Mesenchymal stem cell (in vitro differentiated cells and primary cell): ENCODE measurements around the gene PBOV1.

ENCODE experiments used
- DNase-seq: peaks from one replicate; pipeline ENCODE4 v3.0.0-alpha.2; 2013
- H2AFZ ChIP-seq: one replicate; pipeline ENCODE4 v1.6.1; 2013; ENCODE audit warnings: low read depth, mild to moderate bottlenecking, control low read depth, inconsistent platforms, low read length, moderate library complexity
- H2AK5ac ChIP-seq: 2 replicates; pipeline ENCODE4 v1.6.1; 2013; ENCODE audit warnings: low read length, moderate library complexity, mild to moderate bottlenecking, inconsistent platforms; ENCODE audit not compliant: severe bottlenecking
- H2BK120ac ChIP-seq: one replicate; pipeline ENCODE4 v1.6.1; 2013; ENCODE audit warnings: low read depth, mild to moderate bottlenecking, inconsistent platforms, low read length, moderate library complexity
- H2BK12ac ChIP-seq, 2 experiments: one replicate each; pipeline ENCODE4 v1.6.1; 2013; ENCODE audit warnings: inconsistent platforms in 2 of 2, low read length in 2 of 2, mild to moderate bottlenecking in 2 of 2, moderate library complexity in 2 of 2, control low read depth in 1 of 2
- H2BK15ac ChIP-seq: one replicate; pipeline ENCODE4 v1.6.1; 2013; ENCODE audit warnings: mild to moderate bottlenecking, low read depth, inconsistent platforms; ENCODE audit not compliant: poor library complexity, severe bottlenecking
- H2BK5ac ChIP-seq: 2 replicates; pipeline ENCODE4 v1.6.1; 2013; ENCODE audit warnings: low read depth, mild to moderate bottlenecking, low read length, control low read depth, inconsistent platforms; ENCODE audit not compliant: poor library complexity, severe bottlenecking
- H3K14ac ChIP-seq, 2 experiments: one replicate each; pipeline ENCODE4 v1.6.1; 2013; ENCODE audit warnings: inconsistent platforms in 2 of 2, low read length in 2 of 2, control low read depth in 1 of 2, mild to moderate bottlenecking in 1 of 2, moderate library complexity in 1 of 2
- H3K18ac ChIP-seq, 2 experiments: one replicate each; pipeline ENCODE4 v1.6.1; 2013; ENCODE audit warnings: inconsistent platforms in 2 of 2, low read length in 2 of 2, control low read depth in 1 of 2, low read depth in 1 of 2, mild to moderate bottlenecking in 1 of 2
- H3K23ac ChIP-seq, 2 experiments: one replicate each; pipeline ENCODE4 v1.6.1; 2013; ENCODE audit warnings: inconsistent platforms in 2 of 2, low read length in 2 of 2, mild to moderate bottlenecking in 2 of 2, moderate library complexity in 2 of 2, control low read depth in 1 of 2
- H3K27ac ChIP-seq: 2 replicates; pipeline ENCODE4 v1.5.1; 2013; ENCODE audit warnings: mild to moderate bottlenecking, moderate library complexity, low read length, control low read depth, inconsistent platforms; ENCODE audit not compliant: poor library complexity, severe bottlenecking
- H3K27me3 ChIP-seq, 2 experiments: 2 replicates each; pipeline versions ENCODE4 v1.6.1 to v1.7.0; 2013; ENCODE audit warnings: low read length in 2 of 2, mild to moderate bottlenecking in 2 of 2, moderate library complexity in 2 of 2, control low read depth in 1 of 2, inconsistent platforms in 1 of 2; ENCODE audit not compliant: control insufficient read depth in 1 of 2, insufficient read depth in 1 of 2
- H3K36me3 ChIP-seq, 2 experiments: 2 replicates each; pipeline versions ENCODE4 v1.6.1 to v1.7.0; 2013; ENCODE audit warnings: low read length in 2 of 2, control low read depth in 1 of 2, inconsistent platforms in 1 of 2, low read depth in 1 of 2, mild to moderate bottlenecking in 1 of 2; ENCODE audit not compliant: insufficient read depth in 2 of 2, control insufficient read depth in 1 of 2
- H3K4ac ChIP-seq, 2 experiments: one replicate each; pipeline ENCODE4 v1.6.1; 2013; ENCODE audit warnings: inconsistent platforms in 2 of 2, low read length in 2 of 2, mild to moderate bottlenecking in 2 of 2, moderate library complexity in 2 of 2, control low read depth in 1 of 2, low read depth in 1 of 2
- H3K4me1 ChIP-seq: 2 replicates; pipeline ENCODE4 v1.6.1; 2013; ENCODE audit warnings: low read depth, low read length, control low read depth; ENCODE audit not compliant: control insufficient read depth, insufficient read depth
- H3K4me2 ChIP-seq: 2 replicates; pipeline ENCODE4 v1.6.1; 2013; ENCODE audit warnings: low read length, mild to moderate bottlenecking, inconsistent platforms; ENCODE audit not compliant: poor library complexity, severe bottlenecking
- H3K4me3 ChIP-seq, 2 experiments: 2 replicates each; pipeline versions ENCODE4 v1.5.1 to v1.7.0; 2013; ENCODE audit warnings: low read length in 2 of 2, mild to moderate bottlenecking in 2 of 2, control low read depth in 1 of 2, low read depth in 1 of 2; ENCODE audit not compliant: insufficient read depth in 1 of 2
- H3K79me1 ChIP-seq: replicated peaks from 2 replicates; pipeline ENCODE4 v1.6.1; 2013; ENCODE audit warnings: mild to moderate bottlenecking, control low read depth, low read length, inconsistent platforms; ENCODE audit not compliant: poor library complexity, severe bottlenecking
- H3K9ac ChIP-seq: 2 replicates; pipeline ENCODE4 v1.7.0; 2013; ENCODE audit warnings: mild to moderate bottlenecking, low read length, moderate library complexity
- H3K9me3 ChIP-seq: 2 replicates; pipeline ENCODE4 v1.7.0; 2013; ENCODE audit warnings: mild to moderate bottlenecking, low read length; ENCODE audit not compliant: control insufficient read depth
- H4K8ac ChIP-seq: one replicate; pipeline ENCODE4 v1.6.1; 2013; ENCODE audit warnings: inconsistent platforms, mild to moderate bottlenecking, low read length, moderate library complexity
- H4K91ac ChIP-seq: one replicate; pipeline ENCODE4 v1.6.1; 2013; ENCODE audit warnings: mild to moderate bottlenecking, low read length, inconsistent platforms
- WGBS: methylation state at CpG from one replicate; pipeline ENCODE4 v1.1.7; 2013; ENCODE audit warnings: mixed read lengths; 5-methylcytosine and 5-hydroxymethylcytosine counted together

PBOV1 gene

GRCh38 chr6:138248878-138249277 lies 30.6 kb upstream of the PBOV1 start:
- H3K27ac ChIP-seq = no peak overlapping the region
- no peaks in the 10 kb centered on the region for H3K4me1 ChIP-seq
- no peak overlapping the region for H3K9ac ChIP-seq
- no peaks in the 10 kb centered on the region for H3K36me3 ChIP-seq
- no peak overlapping the region for H3K18ac ChIP-seq
- H2AK5ac ChIP-seq = no peak overlapping the region
- no peak overlapping the region for H3K4me2 ChIP-seq
- no peak overlapping the region for H2BK15ac ChIP-seq
- H2BK5ac ChIP-seq = no peak overlapping the region
- no peak overlapping the region for H2BK12ac ChIP-seq
- 63% methylated on average over 1 of the region's 1 CpG for WGBS
- no peak overlapping the region for H3K23ac ChIP-seq
- H4K8ac ChIP-seq = no peak overlapping the region
- H3K14ac ChIP-seq = no peak overlapping the region
- H3K79me1 ChIP-seq = no peaks in the 10 kb centered on the region
- H3K4ac ChIP-seq = no peak overlapping the region
- H3K4me3 ChIP-seq = no peak overlapping the region
- no peak overlapping the region for H2AFZ ChIP-seq
- H4K91ac ChIP-seq = no peak overlapping the region
- no peak for DNase-seq
- H3K9me3 ChIP-seq = no peaks in the 10 kb centered on the region
- no peak overlapping the region for H2BK120ac ChIP-seq
- H3K27me3 ChIP-seq = no peaks in the 10 kb centered on the region

DNA sequence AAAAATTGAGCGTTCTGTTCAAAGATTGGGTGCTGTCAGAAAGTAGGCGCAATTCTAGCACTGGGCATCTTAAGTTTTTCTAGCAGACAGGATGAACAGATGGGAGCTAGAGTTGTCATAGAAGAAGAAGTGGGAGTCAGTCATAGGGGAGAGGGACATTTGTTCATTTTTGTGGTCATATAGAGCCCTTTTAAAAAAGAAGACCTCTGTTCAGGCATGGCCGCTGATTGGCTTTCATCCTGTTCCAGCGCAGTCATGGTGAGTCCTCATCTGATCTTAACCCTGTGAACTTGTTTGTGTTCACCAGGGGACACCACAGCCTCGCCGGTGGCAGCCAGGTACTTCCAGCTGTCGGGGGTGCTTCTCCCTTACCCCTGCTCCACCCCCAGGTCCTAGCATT lies 29.7 kb upstream of the PBOV1 start:
- no peaks in the 10 kb centered on the region for H3K79me1 ChIP-seq
- WGBS = 90% methylated on average over 6 of the region's 7 CpGs

GRCh38 chr6:138246650-138247440 lies 28.6 kb upstream of the PBOV1 start:
- H3K27me3 ChIP-seq = no peaks in the 10 kb centered on the region
- H3K36me3 ChIP-seq = no peaks in the 10 kb centered on the region
- H2BK120ac ChIP-seq = no peak overlapping the region
- no peak for DNase-seq
- no peak overlapping the region for H2AK5ac ChIP-seq
- no peak overlapping the region for H2BK12ac ChIP-seq
- H4K8ac ChIP-seq = no peak overlapping the region
- H4K91ac ChIP-seq = no peak overlapping the region
- 72% methylated on average over 3 of the region's 3 CpGs for WGBS
- no peaks in the 10 kb centered on the region for H3K4me1 ChIP-seq
- no peak overlapping the region for H3K18ac ChIP-seq
- H3K4me3 ChIP-seq = no peak overlapping the region
- H3K14ac ChIP-seq = no peak overlapping the region
- H3K79me1 ChIP-seq = no peaks in the 10 kb centered on the region
- no peak overlapping the region for H2BK5ac ChIP-seq
- no peak overlapping the region for H2AFZ ChIP-seq
- H3K4ac ChIP-seq = no peak overlapping the region
- H2BK15ac ChIP-seq = no peak overlapping the region
- no peak overlapping the region for H3K4me2 ChIP-seq
- H3K23ac ChIP-seq = no peak overlapping the region
- H3K9me3 ChIP-seq = no peaks in the 10 kb centered on the region
- no peak overlapping the region for H3K27ac ChIP-seq
- no peak overlapping the region for H3K9ac ChIP-seq

More for the DNA sequence above, 29.7 kb upstream of the PBOV1 start:
- no peaks in the 10 kb centered on the region for H3K9me3 ChIP-seq
- no peak overlapping the region for H3K14ac ChIP-seq
- DNase-seq = no peak
- H3K23ac ChIP-seq = no peak overlapping the region
- H2AFZ ChIP-seq = no peak overlapping the region
- H2BK15ac ChIP-seq = no peak overlapping the region
- H3K18ac ChIP-seq = peak overlapping the region in 1 of 2 experiments; percentile 7
- no peak overlapping the region for H2BK12ac ChIP-seq
- no peak overlapping the region for H2BK120ac ChIP-seq
- H4K8ac ChIP-seq = peak overlapping the region; percentile 20
- H3K27ac ChIP-seq = no peak overlapping the region
- no peak overlapping the region for H2AK5ac ChIP-seq
- H3K4me1 ChIP-seq = no peaks in the 10 kb centered on the region
- no peak overlapping the region for H4K91ac ChIP-seq
- H3K27me3 ChIP-seq = no peaks in the 10 kb centered on the region
- H3K4me3 ChIP-seq = no peak overlapping the region
- H3K4ac ChIP-seq = no peak overlapping the region
- no peaks in the 10 kb centered on the region for H3K36me3 ChIP-seq
- H3K4me2 ChIP-seq = no peak overlapping the region
- peak overlapping the region; percentile 63 for H2BK5ac ChIP-seq
- H3K9ac ChIP-seq = no peak overlapping the region

- Histone ChIP-seq H3K9me3 (no peaks in the 10 kb centered on the region), H3K18ac (no peak overlapping the region), H2BK15ac (no peak overlapping the region), H2BK12ac (no peak overlapping the region), H3K36me3 (no peaks in the 10 kb centered on the region), H2BK120ac (no peak overlapping the region), H3K79me1 (no peaks in the 10 kb centered on the region), H2AFZ (no peak overlapping the region), H4K8ac (no peak overlapping the region), H3K4me3 (no peak overlapping the region), H3K27me3 (no peaks in the 10 kb centered on the region), H3K27ac (no peak overlapping the region), H3K4me1 (no peaks in the 10 kb centered on the region), H3K4ac (no peak overlapping the region), H2AK5ac (no peak overlapping the region), H3K14ac (no peak overlapping the region), H4K91ac (no peak overlapping the region), H2BK5ac (no peak overlapping the region), H3K4me2 (no peak overlapping the region), H3K23ac (no peak overlapping the region), H3K9ac (no peak overlapping the region)
- WGBS = 61% methylated on average over 3 of the region's 3 CpGs
- no peak for DNase-seq
Observed at GRCh38 chr6:138245751-138246150, 27.5 kb upstream of the PBOV1 start.
